Endothelial cell of umbilical vein (primary cell): ENCODE data around the gene ANGPT4. TPM values are rescaled to one million over a fixed set of nuclear protein-coding genes. Genes with fewer than 3 reads are reported as not detected.
"Not testable (repeated sequence)": the region's sequence is repeated elsewhere in the genome, so short reads cannot be mapped to it uniquely, and the experiment has no call there.

Source experiments
- BruUV-seq: library from RNA; stranded (reverse); fragments of 400-500 nt; replicated peaks from 2 replicates; lab custom pipeline; 2021; lab: Mats Ljungman, UMichigan
- CTCF ChIA-PET: fragments of 300-600, 350-600 bp; sonication (Branson Sonifier 250); formaldehyde crosslinking; loops from one replicate; lab custom pipeline; 2021; ENCODE audit warnings: antibody characterized with exemption, inconsistent platforms; lab: Charles Lee
- POLR2A ChIA-PET: fragments of 300-600, 350-600 bp; sonication (Branson Sonifier 250); formaldehyde crosslinking; loops from one replicate; lab custom pipeline; 2021; ENCODE audit warnings: antibody characterized with exemption, inconsistent platforms; lab: Charles Lee
- DNase-seq: peaks from one replicate; pipeline ENCODE4 v3.0.0-alpha.2; 2011; ENCODE audit warnings: low read depth, low spot score
- FAIRE-seq: peaks from 2 replicates; lab custom pipeline; 2011; peaks lifted over from hg19 to GRCh38; lab: Jason Lieb, UNC
- H2AFZ ChIP-seq: 2 replicates; pipeline ENCODE4 v1.6.0; 2012; ENCODE audit warnings: low read depth, low read length, control low read depth, inconsistent platforms
- H3K27ac ChIP-seq: 2 replicates; pipeline ENCODE4 v1.5.1; 2011; ENCODE audit warnings: low read depth, mild to moderate bottlenecking, control low read depth, low read length, moderate library complexity; ENCODE audit not compliant: insufficient read depth
- H3K27me3 ChIP-seq, 2 experiments: 2 replicates each; pipeline versions ENCODE4 v1.6.0 to v1.6.1; 2011; ENCODE audit warnings: low read length in 2 of 2, mixed read lengths in 1 of 2; ENCODE audit not compliant: control insufficient read depth in 2 of 2, insufficient read depth in 2 of 2
- H3K36me3 ChIP-seq, 2 experiments: 2 replicates in 1 of 2; 3 replicates in 1 of 2; pipeline ENCODE4 v1.5.1; 2011; ENCODE audit warnings: low read length in 2 of 2, mild to moderate bottlenecking in 1 of 2, moderate library complexity in 1 of 2; ENCODE audit not compliant: control insufficient read depth in 2 of 2, insufficient read depth in 2 of 2; ENCODE audit errors: extremely low read depth in 1 of 2
- H3K4me1 ChIP-seq: 3 replicates; pipeline ENCODE4 v1.5.1; 2011; ENCODE audit warnings: mild to moderate bottlenecking, low read length; ENCODE audit not compliant: control insufficient read depth, insufficient read depth; ENCODE audit errors: extremely low read depth
- H3K4me2 ChIP-seq: 2 replicates; pipeline ENCODE4 v1.6.1; 2011; ENCODE audit warnings: low read length, control low read depth, mixed read lengths; ENCODE audit not compliant: insufficient read depth
- H3K4me3 ChIP-seq, 3 experiments: fragments of 200-600 bp in 1 of 3; sonication (generic), shearing (Covaris generic) in 1 of 3; replicated peaks in 1 of 3; 2 replicates each; pipeline ENCODE4 v1.5.1; 2011 to 2016; ENCODE audit warnings: control low read depth in 3 of 3, low read length in 3 of 3, mild to moderate bottlenecking in 2 of 3, inconsistent platforms in 1 of 3, low read depth in 1 of 3, moderate library complexity in 1 of 3; ENCODE audit not compliant: insufficient read depth in 1 of 3
- H3K79me2 ChIP-seq: 2 replicates; pipeline ENCODE4 v1.6.0; 2012; ENCODE audit warnings: low read length, inconsistent platforms; ENCODE audit not compliant: control insufficient read depth, insufficient read depth
- H3K9ac ChIP-seq: replicated peaks from 2 replicates; pipeline ENCODE3; 2011; ENCODE audit warnings: low read length, control low read depth; ENCODE audit not compliant: insufficient read depth; ENCODE audit errors: extremely low read depth
- H3K9me1 ChIP-seq: replicated peaks from 3 replicates; pipeline ENCODE4 v1.6.0; 2011; ENCODE audit warnings: mild to moderate bottlenecking, low read length; ENCODE audit not compliant: control insufficient read depth, insufficient read depth; ENCODE audit errors: extremely low read depth
- H3K9me3 ChIP-seq: replicated peaks from 2 replicates; pipeline ENCODE4 v1.5.1; 2012; ENCODE audit warnings: low read length, inconsistent platforms; ENCODE audit not compliant: control insufficient read depth, insufficient read depth
- H4K20me1 ChIP-seq: replicated peaks from 2 replicates; pipeline ENCODE3; 2011; ENCODE audit warnings: mild to moderate bottlenecking, low read length; ENCODE audit not compliant: control insufficient read depth, insufficient read depth; ENCODE audit errors: extremely low read depth
- CTCF ChIP-seq, 2 donors: IDR thresholded peaks; 1 replicate in 1 of 2; 2 replicates in 1 of 2; pipeline ENCODE4 v1.5.1; 2011; ENCODE audit warnings: low read length in 2 of 2, mild to moderate bottlenecking in 2 of 2, moderate library complexity in 2 of 2, control low read depth in 1 of 2, inconsistent platforms in 1 of 2, low read depth in 1 of 2; ENCODE audit not compliant: insufficient read depth in 1 of 2; ENCODE audit errors: extremely low read depth in 1 of 2
- EZH2 ChIP-seq: IDR thresholded peaks from 2 replicates; pipeline ENCODE4 v1.6.1; 2012; ENCODE audit warnings: borderline replicate concordance, low read depth, mild to moderate bottlenecking, moderate library complexity, low read length, inconsistent platforms; ENCODE audit not compliant: severe bottlenecking
- FOS ChIP-seq: IDR thresholded peaks from 2 replicates; pipeline ENCODE4 v1.6.1; 2011; ENCODE audit warnings: mild to moderate bottlenecking, low read length, moderate library complexity, borderline replicate concordance; ENCODE audit not compliant: insufficient read depth
- GATA2 ChIP-seq: IDR thresholded peaks from 2 replicates; pipeline ENCODE4 v1.7.0; 2011; ENCODE audit warnings: low read depth, mild to moderate bottlenecking, moderate library complexity, mixed read lengths, low read length; ENCODE audit not compliant: insufficient read length, insufficient read depth
- JUN ChIP-seq: IDR thresholded peaks from 2 replicates; pipeline ENCODE4 v1.6.1; 2011; ENCODE audit warnings: borderline replicate concordance, low read depth; ENCODE audit not compliant: insufficient read length, insufficient read depth
- MAX ChIP-seq: IDR thresholded peaks from 2 replicates; pipeline ENCODE4 v1.6.1; 2011; ENCODE audit not compliant: insufficient read depth, insufficient read length
- MYC ChIP-seq: IDR thresholded peaks from one replicate; pipeline ENCODE4 v1.6.1; 2011; ENCODE audit warnings: mild to moderate bottlenecking, low read depth, low read length
- POLR2A ChIP-seq: IDR thresholded peaks from 2 replicates; pipeline ENCODE4 v1.6.1; 2012; ENCODE audit warnings: low read depth, mild to moderate bottlenecking, control low read depth, low read length
- POLR2AphosphoS5 ChIP-seq: IDR thresholded peaks from 2 replicates; pipeline ENCODE4 v1.6.1; 2012; ENCODE audit warnings: low read depth, mild to moderate bottlenecking, control low read depth, low read length, moderate library complexity; ENCODE audit not compliant: insufficient read depth
- dilution Hi-C: fragments of 300-500 bp; cut with MboI; formaldehyde crosslinking; loops from one replicate; pipeline ENCODE4 v1.15.0; 2019; ENCODE audit warnings: low sequenced_read_pairs; ENCODE audit not compliant: extremely low pct_ligation_motif_present
- intact Hi-C: fragments of 100-400 bp; cut with micrococcal nuclease; formaldehyde crosslinking; loops from one replicate; pipeline ENCODE4 v1.10.0; 2022
- polyA plus RNA-seq, 4 experiments: library from polyadenylated mRNA; depleted of rRNA in 3 of 4; stranded (reverse) in 3 of 4; unstranded in 1 of 4; fragments of >200 nt; gene quantifications; 2 replicates each; pipeline versions ENCODE4 v1.2.1 to v1.2.3, GENCODE V29; 2011 to 2012; ENCODE audit warnings: missing spikeins in 1 of 4
- total RNA-seq: library from RNA; stranded (reverse); gene quantifications from 2 replicates; pipeline ENCODE4 v1.2.3, GENCODE V29; 2021

Gene ANGPT4
- total and polyA plus RNA-seq, 2 donors (not counting 3 experiments of a cell fraction or from before 2014, with no cell fraction given) = not detected

- H3K9me1 ChIP-seq = no peaks in the 10 kb centered on the region
- no peaks in the 10 kb centered on the region for H3K4me1 ChIP-seq
- dilution Hi-C loops = no loop called here
- FAIRE-seq (no peak), DNase-seq (no peak)
- H3K36me3 ChIP-seq = no peaks in the 10 kb centered on the region
- no peak overlapping the region for H2AFZ ChIP-seq
- no TSS peak for BruUV-seq
- ChIA-PET CTCF (no interaction called here), POLR2A (no interaction called here)
- no peak overlapping the region for H3K9ac ChIP-seq
- H3K4me2 ChIP-seq = no peak overlapping the region
- TF ChIP-seq POLR2AphosphoS5 = no peak
- TF ChIP-seq JUN = no peak
- no peak for TF ChIP-seq MAX
- TF ChIP-seq CTCF (IDR thresholded peaks at IDR 0.05; ENCODE audit: extremely low read depth in 1 of 2, insufficient read depth in 1 of 2, low read depth in 1 of 2, low read length in 2 of 2) = no peak
- no peak for TF ChIP-seq FOS
- no peak for TF ChIP-seq POLR2A
- no peak for TF ChIP-seq EZH2
- no peak for TF ChIP-seq GATA2
- no peak for TF ChIP-seq MYC
- intact Hi-C loops = no loop called here
- H3K79me2 ChIP-seq = no peaks in the 10 kb centered on the region
- H3K9me3 ChIP-seq = no peaks in the 10 kb centered on the region
- H3K27ac ChIP-seq = no peak overlapping the region
- no peaks in the 10 kb centered on the region for H3K27me3 ChIP-seq
- H3K4me3 ChIP-seq = no peak overlapping the region
- no peaks in the 10 kb centered on the region for H4K20me1 ChIP-seq
These were observed 12.0 kb downstream of the ANGPT4 start for GRCh38 chr20:904039-904545.

DNA sequence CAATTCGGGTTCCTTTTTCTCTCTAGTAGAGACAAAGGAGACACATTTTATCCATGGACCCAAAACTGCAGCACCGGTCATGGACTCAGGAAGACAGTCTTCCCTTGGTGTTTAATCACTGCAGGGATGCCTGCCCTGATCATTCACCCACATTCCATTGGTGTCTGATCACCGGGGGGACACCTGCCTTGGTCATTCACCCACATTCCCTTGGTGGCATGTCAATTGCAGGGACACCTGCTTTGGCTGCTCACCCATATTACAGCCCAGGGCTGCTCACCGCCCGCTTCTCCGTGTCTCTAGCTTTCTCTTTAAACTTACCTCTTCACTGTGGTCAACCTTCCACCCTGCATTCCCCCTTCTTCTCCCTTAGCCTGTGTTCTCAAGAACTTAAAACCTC lies 18.7 kb downstream of the ANGPT4 start:
- not testable (repeated sequence) for H3K9me3 ChIP-seq

More for the DNA sequence above, 18.7 kb downstream of the ANGPT4 start:
- H3K9me1 ChIP-seq, H3K9ac ChIP-seq, H3K27ac ChIP-seq, H3K4me2 ChIP-seq, H4K20me1 ChIP-seq, POLR2A ChIA-PET, FAIRE-seq, dilution Hi-C loops, H3K36me3 ChIP-seq, CTCF ChIA-PET, H2AFZ ChIP-seq, intact Hi-C loops, DNase-seq, H3K4me3 ChIP-seq, BruUV-seq, H3K27me3 ChIP-seq, H3K4me1 ChIP-seq, H3K79me2 ChIP-seq: not testable (repeated sequence)
